Testis (tissue), 3 donors: ENCODE results near the gene NDUFAF2. TPM values are rescaled to one million over a fixed set of nuclear protein-coding genes. Genes with fewer than 3 reads are reported as not detected.

Experiments
- DNase-seq: peaks from one replicate; pipeline ENCODE4 v3.0.0-alpha.2; 2019
- H3K27ac ChIP-seq, 2 donors: fragments of 200-600 bp; sonication (generic); one replicate each; pipeline ENCODE4 v1.5.1; 2019
- H3K27me3 ChIP-seq: fragments of 200-600 bp; sonication (generic); one replicate; pipeline ENCODE4 v1.5.1; 2019
- H3K36me3 ChIP-seq: fragments of 200-600 bp; sonication (generic); one replicate; pipeline ENCODE4 v1.5.1; 2017; ENCODE audit warnings: low read depth; ENCODE audit errors: missing control alignments
- H3K4me1 ChIP-seq: fragments of 200-600 bp; sonication (generic); one replicate; pipeline ENCODE4 v1.5.1; 2019
- H3K4me3 ChIP-seq, 2 donors: fragments of 200-600 bp; sonication (generic); one replicate each; pipeline ENCODE4 v1.5.1; 2017 to 2019
- H3K9me3 ChIP-seq: fragments of 200-600 bp; sonication (generic); one replicate; pipeline ENCODE4 v1.5.1; 2017
- POLR2A ChIP-seq: fragments of 450-650 bp; IDR thresholded peaks from one replicate; pipeline ENCODE4 v1.6.1; 2017; ENCODE audit warnings: antibody characterized with exemption, mild to moderate bottlenecking, moderate library complexity
- WGBS, 2 donors: methylation state at CpG; one replicate each; pipeline ENCODE4 v1.1.5; 2018; 5-methylcytosine and 5-hydroxymethylcytosine counted together
- intact Hi-C: fragments of 100-400 bp; cut with DNase I; formaldehyde crosslinking; loops from one replicate; pipeline ENCODE4 v1.15.1; 2023; ENCODE audit warnings: low total_unique reads
- polyA plus RNA-seq: library from polyadenylated mRNA; stranded (reverse); fragments of 350-450 nt; fragmentation: Illumina TruSeq; extraction: RNeasy Lipid Tissue Mini Kit (QIAGEN cat#74804); gene quantifications from one replicate; pipeline ENCODE4 v1.2.3, GENCODE V29; 2014; ENCODE audit warnings: low read depth, low replicate concordance; ENCODE audit not compliant: insufficient read depth
- total RNA-seq, 2 donors: library from RNA; depleted of rRNA; stranded (reverse); fragments of >200 nt; gene quantifications; one replicate each; pipeline ENCODE4 v1.2.3, GENCODE V29; 2016
- TF ChIP-seq, protein P1 (sequence below), 3 experiments: fragments of 450-650 bp in 2 of 3; fragments of 200-600 bp in 1 of 3; sonication (generic) in 1 of 3; IDR thresholded peaks; one replicate each; pipeline ENCODE4 v1.5.1; 2016 to 2019; ENCODE audit warnings: antibody characterized with exemption in 3 of 3, mild to moderate bottlenecking in 2 of 3, moderate library complexity in 1 of 3

NDUFAF2 gene
- total and polyA plus RNA-seq, 3 donors from 2014 or later: 18.1 to 30.8 (median 22.3) TPM

DNA sequence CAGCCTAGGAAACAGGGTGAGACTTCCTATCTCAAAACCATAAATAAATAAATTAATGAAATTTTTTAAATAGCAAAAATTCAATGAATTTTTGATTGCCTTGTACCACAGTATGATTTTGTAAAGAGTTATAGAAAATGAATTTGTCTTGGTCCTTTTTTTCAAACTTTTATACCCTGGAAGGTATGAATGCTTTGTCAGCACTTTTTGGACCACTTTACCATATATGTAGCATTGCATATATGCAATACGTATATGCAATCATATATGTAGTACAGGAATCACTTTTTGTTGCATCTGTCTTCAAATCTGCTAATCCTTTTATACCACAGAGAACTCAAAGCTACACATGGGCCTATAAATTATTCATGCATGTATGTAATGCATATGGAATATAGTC lies 226.5 kb downstream of the NDUFAF2 start:
- no peak for DNase-seq
- Histone ChIP-seq H3K36me3 (no peaks in the 10 kb centered on the region), H3K27me3 (no peaks in the 10 kb centered on the region), H3K4me3 (no peak overlapping the region), H3K4me1 (no peaks in the 10 kb centered on the region), H3K9me3 (no peaks in the 10 kb centered on the region), H3K27ac (no peak overlapping the region)
- WGBS, 2 donors: 75 to 94% methylated on average over 1 of the region's 1 CpG
- TF ChIP-seq POLR2A: no peak
- TF ChIP-seq, protein P1, sequence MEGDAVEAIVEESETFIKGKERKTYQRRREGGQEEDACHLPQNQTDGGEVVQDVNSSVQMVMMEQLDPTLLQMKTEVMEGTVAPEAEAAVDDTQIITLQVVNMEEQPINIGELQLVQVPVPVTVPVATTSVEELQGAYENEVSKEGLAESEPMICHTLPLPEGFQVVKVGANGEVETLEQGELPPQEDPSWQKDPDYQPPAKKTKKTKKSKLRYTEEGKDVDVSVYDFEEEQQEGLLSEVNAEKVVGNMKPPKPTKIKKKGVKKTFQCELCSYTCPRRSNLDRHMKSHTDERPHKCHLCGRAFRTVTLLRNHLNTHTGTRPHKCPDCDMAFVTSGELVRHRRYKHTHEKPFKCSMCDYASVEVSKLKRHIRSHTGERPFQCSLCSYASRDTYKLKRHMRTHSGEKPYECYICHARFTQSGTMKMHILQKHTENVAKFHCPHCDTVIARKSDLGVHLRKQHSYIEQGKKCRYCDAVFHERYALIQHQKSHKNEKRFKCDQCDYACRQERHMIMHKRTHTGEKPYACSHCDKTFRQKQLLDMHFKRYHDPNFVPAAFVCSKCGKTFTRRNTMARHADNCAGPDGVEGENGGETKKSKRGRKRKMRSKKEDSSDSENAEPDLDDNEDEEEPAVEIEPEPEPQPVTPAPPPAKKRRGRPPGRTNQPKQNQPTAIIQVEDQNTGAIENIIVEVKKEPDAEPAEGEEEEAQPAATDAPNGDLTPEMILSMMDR (IDR thresholded peaks at IDR 0.05): no peak
- intact Hi-C loops: no loop called here

DNA sequence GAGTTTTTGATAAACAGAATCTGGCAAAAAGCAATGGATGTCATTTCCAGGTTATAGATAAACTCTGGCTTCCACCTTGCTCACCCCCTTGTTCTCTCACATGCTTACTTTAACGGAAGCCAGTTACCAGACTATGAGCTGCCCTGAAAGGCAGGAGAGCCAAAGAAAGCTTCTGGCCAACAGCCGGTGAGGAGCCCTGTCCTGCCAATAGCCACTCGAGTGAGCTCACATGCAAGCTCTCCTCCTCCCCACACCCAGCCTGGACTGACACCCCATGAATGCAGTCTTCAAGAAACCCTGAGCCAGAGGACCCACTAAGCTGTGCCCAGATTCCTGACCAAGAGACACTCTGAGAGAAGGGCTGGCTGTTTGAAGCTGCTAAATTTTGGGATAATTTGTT lies 231.6 kb downstream of the NDUFAF2 start:
- 89 to 96% methylated on average over 3 of the region's 3 CpGs for WGBS, 2 donors
- Histone ChIP-seq H3K4me1 (no peaks in the 10 kb centered on the region), H3K4me3 (no peak overlapping the region), H3K36me3 (no peaks in the 10 kb centered on the region), H3K27ac (no peak overlapping the region), H3K27me3 (no peaks in the 10 kb centered on the region), H3K9me3 (no peaks in the 10 kb centered on the region)
- TF ChIP-seq POLR2A: no peak
- TF ChIP-seq, protein P1 (IDR thresholded peaks at IDR 0.05): no peak
- DNase-seq: no peak
- intact Hi-C loops: no loop called here

DNA sequence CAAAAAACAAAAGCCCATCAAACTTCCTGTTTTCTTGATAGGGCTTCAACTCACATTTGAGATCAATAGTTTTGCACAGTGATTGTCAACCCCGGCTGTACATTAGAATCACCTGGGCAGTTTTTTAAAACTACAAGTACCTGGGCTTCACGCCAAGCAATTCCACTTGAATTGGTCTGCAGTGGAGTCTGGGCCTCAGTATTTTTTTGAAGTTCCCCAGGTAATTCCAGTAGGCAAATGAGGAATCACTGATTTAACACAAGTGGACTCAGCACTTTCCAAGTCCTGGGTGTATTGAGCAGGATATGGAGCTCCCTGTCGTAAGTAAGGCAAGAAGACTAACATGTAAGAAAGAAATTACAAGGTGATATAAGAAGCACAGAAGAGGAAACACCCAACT lies 232.1 kb downstream of the NDUFAF2 start:
- Histone ChIP-seq H3K9me3 (no peaks in the 10 kb centered on the region), H3K27ac (no peak overlapping the region), H3K27me3 (no peaks in the 10 kb centered on the region), H3K36me3 (no peaks in the 10 kb centered on the region), H3K4me3 (no peak overlapping the region), H3K4me1 (no peaks in the 10 kb centered on the region)
- TF ChIP-seq, protein P1 (IDR thresholded peaks at IDR 0.05): no peak
- TF ChIP-seq POLR2A: no peak
- 94 to 96% methylated on average over 3 of the region's 3 CpGs for WGBS, 2 donors
- DNase-seq: no peak
- intact Hi-C loops: no loop called here

DNA sequence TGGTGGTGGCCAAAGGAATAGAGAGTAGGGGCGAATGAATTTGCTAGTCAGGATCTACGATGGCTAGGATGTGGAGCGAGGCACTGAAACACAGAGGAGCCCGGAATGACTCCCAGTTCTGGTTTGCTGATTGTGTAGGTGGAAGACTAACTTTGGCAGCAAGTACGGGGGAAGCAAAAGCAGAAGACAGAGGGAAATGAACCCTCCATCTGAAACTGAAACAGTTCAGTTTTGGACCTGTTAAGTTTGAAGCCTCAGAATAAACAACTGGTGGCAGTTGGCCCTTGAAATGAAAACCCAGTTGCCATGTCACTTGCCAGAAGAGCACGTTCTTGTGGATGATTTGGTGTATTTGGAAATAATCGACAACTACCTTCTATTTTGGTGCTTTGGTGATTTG lies 232.7 kb downstream of the NDUFAF2 start:
- Histone ChIP-seq H3K9me3 (no peaks in the 10 kb centered on the region), H3K27me3 (no peaks in the 10 kb centered on the region), H3K36me3 (no peaks in the 10 kb centered on the region), H3K4me1 (no peaks in the 10 kb centered on the region), H3K4me3 (no peak overlapping the region), H3K27ac (no peak overlapping the region)
- intact Hi-C loops: no loop called here
- TF ChIP-seq, protein P1 (IDR thresholded peaks at IDR 0.05): no peak
- TF ChIP-seq POLR2A: no peak
- 89 to 93% methylated on average over 7 of the region's 7 CpGs for WGBS, 2 donors
- DNase-seq: no peak

DNA sequence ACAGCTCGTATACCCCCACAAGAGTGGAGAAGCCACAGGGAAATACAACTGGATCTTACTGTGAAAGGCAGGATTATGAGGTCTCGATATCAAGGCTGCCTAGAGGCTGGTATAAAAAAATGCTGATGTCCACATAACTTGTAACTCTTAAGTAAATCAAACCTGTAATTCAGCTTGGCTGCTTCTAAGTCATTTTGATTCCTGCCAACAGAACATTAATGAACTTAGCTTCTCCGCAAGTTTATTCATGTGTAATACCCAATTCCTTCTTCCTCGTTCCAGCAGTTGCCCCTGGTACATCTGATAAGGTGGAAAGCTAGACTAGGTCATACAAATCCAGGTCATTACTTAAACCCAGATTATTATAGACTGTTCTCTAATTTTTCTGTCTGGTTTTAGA lies 233.7 kb downstream of the NDUFAF2 start:
- TF ChIP-seq POLR2A: no peak
- TF ChIP-seq, protein P1 (IDR thresholded peaks at IDR 0.05): no peak
- WGBS, 2 donors: 92 to 96% methylated on average over 4 of the region's 4 CpGs
- Histone ChIP-seq H3K27me3 (no peaks in the 10 kb centered on the region), H3K4me3 (no peak overlapping the region), H3K4me1 (no peaks in the 10 kb centered on the region), H3K9me3 (no peaks in the 10 kb centered on the region), H3K36me3 (no peaks in the 10 kb centered on the region), H3K27ac (no peak overlapping the region)
- DNase-seq: no peak
- intact Hi-C loops: no loop called here
